ENCODE measurements around the gene DMAC1.

The DMAC1 gene

GRCh38 chr9:7782400-7783120, 17.0 kb downstream of the DMAC1 start:
- DNase-seq: no peak

- no peak for DNase-seq
Measured at GRCh38 chr9:7780261-7780988, 19.2 kb downstream of the DMAC1 start.

- DNase-seq: no peak
Measured at GRCh38 chr9:7778851-7779600, 20.6 kb downstream of the DMAC1 start.

- DNase-seq: no peak
Measured at GRCh38 chr9:7777771-7778170, 21.8 kb downstream of the DMAC1 start.

- DNase-seq: no peak
Measured at GRCh38 chr9:7770111-7770510, 29.5 kb downstream of the DMAC1 start.

- no peak for DNase-seq
Measured at GRCh38 chr9:7762600-7762999, 37.0 kb downstream of the DMAC1 start.

GRCh38 chr9:7760014-7760415, 39.6 kb downstream of the DMAC1 start:
- no peak for DNase-seq

- DNase-seq: no peak
Measured at GRCh38 chr9:7756088-7756487, 43.5 kb downstream of the DMAC1 start.

GRCh38 chr9:7752481-7752880, 47.1 kb downstream of the DMAC1 start:
- DNase-seq: no peak

Data from kidney glomerular epithelial cell (primary cell).